ENCODE results near the gene IL36A. TPM values are rescaled to one million over a fixed set of nuclear protein-coding genes. Genes with fewer than 3 reads are reported as not detected.

The IL36A gene
- total and polyA plus RNA-seq, 9 of the 15 experiments (the other 6 are each of a cell fraction or from before 2014, with no cell fraction given): not detected

- TF ChIP-seq ARID3A (IDR thresholded peaks at IDR 0.05; ENCODE audit: borderline replicate concordance, low read depth, low read length) (no peak), ATF7 (IDR thresholded peaks at IDR 0.05) (no peak), FIP1L1 (IDR thresholded peaks at IDR 0.05; ENCODE audit: low read depth, low read length, poor library complexity, severe bottlenecking) (no peak), ETS2 (tag; IDR thresholded peaks at IDR 0.05; ENCODE audit: borderline replicate concordance, poor library complexity, severe bottlenecking) (no peak), HDAC2 (IDR thresholded peaks at IDR 0.05) (0 out of 2 replicates have a peak, but pooled peaks have one; percentile 50), SIN3B (IDR thresholded peaks at IDR 0.05; ENCODE audit: low read depth) (no peak), HDAC1 (IDR thresholded peaks at IDR 0.05) (peak in 1 of 2 experiments; percentile 26; a peak in 1 of 4 replicates), BCLAF1 (IDR thresholded peaks at IDR 0.05; ENCODE audit: borderline replicate concordance in 1 of 2, control insufficient read depth in 1 of 2, low read depth in 2 of 2, low read length in 1 of 2) (0 out of 4 replicates have a peak, but pooled peaks of 1 of the 2 experiments have one; percentile 80), MEF2D (tag; conservative IDR thresholded peaks at IDR 0.05; ENCODE audit: low read depth) (peak; percentile 53; the same call in 1 of the 2 replicates), REST (IDR thresholded peaks at IDR 0.05; ENCODE audit: borderline replicate concordance) (peak; percentile 76), REST (CRISPR knock-in tag; IDR thresholded peaks at IDR 0.05; ENCODE audit: low read depth) (no peak), GABPA (tag; conservative IDR thresholded peaks at IDR 0.05; ENCODE audit: low read depth) (no peak), GABPB1 (CRISPR knock-in tag; IDR thresholded peaks at IDR 0.05) (no peak)
Measured at GRCh38 chr2:113050921-113051895, 45.9 kb downstream of the IL36A start (continued).
